NCI-H2227 treated with DMSO at 0.1 percent for 48 hours (cell line): ENCODE measurements around the gene RAPGEF5.

ENCODE experiments used
- DNase-seq: peaks from one replicate; lab custom pipeline; 2025; lab: John Stamatoyannopoulos, UW

RAPGEF5 gene

GRCh38 chr7:22346383-22347107 is 10.4 kb downstream of the RAPGEF5 start:
- no peak for DNase-seq

GRCh38 chr7:22344655-22345054 is 12.3 kb downstream of the RAPGEF5 start:
- no peak for DNase-seq

GRCh38 chr7:22343612-22344011 is 13.3 kb downstream of the RAPGEF5 start:
- DNase-seq: no peak

GRCh38 chr7:22343071-22343470 is 13.9 kb downstream of the RAPGEF5 start:
- DNase-seq: no peak

GRCh38 chr7:22339725-22340390 is 17.1 kb downstream of the RAPGEF5 start:
- no peak for DNase-seq

- no peak for DNase-seq
Measured at GRCh38 chr7:22338877-22339276, 18.1 kb downstream of the RAPGEF5 start.

GRCh38 chr7:22338411-22338810 is 18.5 kb downstream of the RAPGEF5 start:
- DNase-seq: no peak

GRCh38 chr7:22333680-22334141 is 23.2 kb downstream of the RAPGEF5 start:
- peak; percentile 47 for DNase-seq

- no peak for DNase-seq
Measured at GRCh38 chr7:22332461-22332870, 24.5 kb downstream of the RAPGEF5 start.

GRCh38 chr7:22331704-22332103 is 25.2 kb downstream of the RAPGEF5 start:
- DNase-seq: no peak

- no peak for DNase-seq
Measured at GRCh38 chr7:22330903-22331302, 26.1 kb downstream of the RAPGEF5 start.

- DNase-seq: no peak
Measured at GRCh38 chr7:22329816-22330524, 27.0 kb downstream of the RAPGEF5 start.

GRCh38 chr7:22326181-22326580 is 30.8 kb downstream of the RAPGEF5 start:
- no peak for DNase-seq

GRCh38 chr7:22325671-22326070 is 31.3 kb downstream of the RAPGEF5 start:
- DNase-seq: no peak

GRCh38 chr7:22323714-22324113 is 33.2 kb downstream of the RAPGEF5 start:
- no peak for DNase-seq

- no peak for DNase-seq
Measured at GRCh38 chr7:22320416-22320815, 36.5 kb downstream of the RAPGEF5 start.

- no peak for DNase-seq
Measured at GRCh38 chr7:22319424-22320403, 37.2 kb downstream of the RAPGEF5 start.

- no peak for DNase-seq
Measured at GRCh38 chr7:22318376-22318775, 38.6 kb downstream of the RAPGEF5 start.

- no peak for DNase-seq
Measured at GRCh38 chr7:22317632-22318031, 39.3 kb downstream of the RAPGEF5 start.

- DNase-seq: no peak
Measured at GRCh38 chr7:22316914-22317313, 40.0 kb downstream of the RAPGEF5 start.

GRCh38 chr7:22307816-22308215 is 49.1 kb downstream of the RAPGEF5 start:
- no peak for DNase-seq

GRCh38 chr7:22305706-22306105 is 51.2 kb downstream of the RAPGEF5 start:
- DNase-seq: no peak
